Measurements from ENCODE around the gene STT3B. TPM values are rescaled to one million over a fixed set of nuclear protein-coding genes. Genes with fewer than 3 reads are reported as not detected.
A peak's percentile ranks its signal among the peaks of the same experiment; 100 is the strongest.

Gene STT3B
- total RNA-seq, 3 donors from 2014 or later: 86.0 to 118 (median 94.3) TPM

DNA sequence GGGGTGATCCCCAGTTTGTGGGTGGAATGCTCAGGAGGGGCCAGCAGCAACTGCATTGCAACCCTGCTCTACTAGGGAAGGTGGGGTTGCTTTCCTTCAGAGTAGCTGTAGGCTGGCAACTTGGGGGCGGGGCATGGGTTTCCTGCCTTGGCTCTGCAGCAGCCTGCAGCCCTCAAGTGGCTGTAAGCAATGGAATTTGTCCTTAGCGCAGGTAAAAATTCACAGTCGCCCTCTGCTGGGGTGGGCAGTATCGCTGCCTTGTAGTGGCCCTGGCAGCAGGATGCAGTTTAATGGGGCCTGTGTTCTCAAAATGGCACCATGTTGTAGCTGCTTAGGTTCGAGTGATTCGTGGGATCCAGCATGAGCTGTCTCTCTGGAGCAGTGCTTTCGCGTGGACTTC, 29.8 kb downstream of the STT3B start:
- DNase-seq (peak in 2 of 3 donors; percentile 43 to 44), ATAC-seq (peak; percentile 67)
- Histone ChIP-seq H3K4me3 (no peak overlapping the region), H3K4me1 (ENCODE audit: low read depth) (peaks cover 16% of the 10 kb centered on the region), H3K9me3 (peaks cover 6% of the 10 kb centered on the region), H3K36me3 (ENCODE audit: low read depth) (no peaks in the 10 kb centered on the region)
- intact Hi-C loops (cut with DNase I, micrococcal nuclease): no loop called here
- no peak for TF ChIP-seq CTCF (IDR thresholded peaks at IDR 0.05)

GRCh38 chr3:31565288-31565687, 32.6 kb downstream of the STT3B start:
- Histone ChIP-seq H3K4me3 (no peak overlapping the region), H3K9me3 (no peaks in the 10 kb centered on the region), H3K36me3 (ENCODE audit: low read depth) (no peaks in the 10 kb centered on the region), H3K4me1 (ENCODE audit: low read depth) (peaks cover 16% of the 10 kb centered on the region)
- DNase-seq (no peak), ATAC-seq (no peak)
- no peak for TF ChIP-seq CTCF (IDR thresholded peaks at IDR 0.05)
- intact Hi-C loops (cut with DNase I, micrococcal nuclease): no loop called here

DNA sequence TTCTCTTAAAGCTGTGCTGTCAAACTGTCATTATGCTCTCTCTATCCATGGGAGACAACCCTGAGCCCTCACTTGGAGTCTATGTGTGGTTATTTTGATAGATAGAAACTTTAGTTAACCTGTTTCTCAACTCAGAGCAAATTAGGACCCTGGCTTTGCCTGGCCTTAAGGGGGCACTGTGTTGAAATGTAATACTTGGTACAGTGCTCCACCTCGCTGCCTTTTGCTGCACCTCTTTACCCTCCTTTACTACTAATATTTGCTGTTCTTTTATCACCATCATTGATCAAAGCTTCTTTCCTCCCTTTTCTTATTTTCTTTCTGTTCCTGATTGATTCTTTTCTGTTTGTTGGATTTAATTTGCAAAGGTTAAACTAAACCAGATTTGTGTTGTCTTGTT, 34.3 kb downstream of the STT3B start:
- no peak for TF ChIP-seq CTCF (IDR thresholded peaks at IDR 0.05)
- Histone ChIP-seq H3K4me3 (no peak overlapping the region), H3K4me1 (ENCODE audit: low read depth) (peaks cover 14% of the 10 kb centered on the region), H3K36me3 (ENCODE audit: low read depth) (no peaks in the 10 kb centered on the region), H3K9me3 (no peaks in the 10 kb centered on the region)
- intact Hi-C loops (cut with DNase I, micrococcal nuclease): no loop called here
- ATAC-seq (peak; percentile 44), DNase-seq (no peak)

- Histone ChIP-seq H3K36me3 (ENCODE audit: low read depth) (no peaks in the 10 kb centered on the region), H3K9me3 (no peaks in the 10 kb centered on the region), H3K4me1 (ENCODE audit: low read depth) (peaks cover 10% of the 10 kb centered on the region), H3K4me3 (no peak overlapping the region)
- DNase-seq (no peak), ATAC-seq (no peak)
- TF ChIP-seq CTCF (IDR thresholded peaks at IDR 0.05): no peak
- intact Hi-C loops (cut with DNase I, micrococcal nuclease): no loop called here
Measured at GRCh38 chr3:31568649-31569048, 35.9 kb downstream of the STT3B start.

- TF ChIP-seq CTCF (IDR thresholded peaks at IDR 0.05): no peak
- no peak overlapping the region for H3K4me3 ChIP-seq
- intact Hi-C loops (cut with DNase I, micrococcal nuclease): no loop called here
Measured at GRCh38 chr3:31571325-31571724, 38.6 kb downstream of the STT3B start.

More at GRCh38 chr3:31571325-31571724, 38.6 kb downstream of the STT3B start:
- no peak for ATAC-seq
- DNase-seq: no peak
- peaks cover 17% of the 10 kb centered on the region for H3K4me1 ChIP-seq (ENCODE audit: low read depth)
- no peaks in the 10 kb centered on the region for H3K9me3 ChIP-seq
- no peaks in the 10 kb centered on the region for H3K36me3 ChIP-seq (ENCODE audit: low read depth)

All from mucosa of descending colon (tissue), 3 donors.